GM18511 (cell line): ENCODE data around the gene PRKAR1A.

ENCODE experiments used
- ATAC-seq: cut with Tn5 transposase; IDR thresholded peaks from one replicate; pipeline ENCODE4 v1.9.1; 2021; ENCODE audit warnings: mild to moderate bottlenecking, moderate library complexity; ENCODE audit not compliant: unreplicated experiment

PRKAR1A gene

GRCh38 chr17:68541816-68542215 is 29.6 kb downstream of the PRKAR1A start:
- no peak for ATAC-seq

GRCh38 chr17:68542698-68543463 is 30.7 kb downstream of the PRKAR1A start:
- ATAC-seq, result no peak

GRCh38 chr17:68544111-68544915 is 32.1 kb downstream of the PRKAR1A start:
- ATAC-seq, result no peak

GRCh38 chr17:68556551-68556950 is 44.3 kb downstream of the PRKAR1A start:
- no peak for ATAC-seq

- no peak for ATAC-seq
Measured at GRCh38 chr17:68559316-68559715, 47.1 kb downstream of the PRKAR1A start.

GRCh38 chr17:68560966-68561720 is 48.9 kb downstream of the PRKAR1A start:
- no peak for ATAC-seq

GRCh38 chr17:68562736-68563135 is 50.5 kb downstream of the PRKAR1A start:
- no peak for ATAC-seq

GRCh38 chr17:68564415-68565111 is 52.3 kb downstream of the PRKAR1A start:
- ATAC-seq, result no peak

- no peak for ATAC-seq
Measured at GRCh38 chr17:68565661-68566441, 53.6 kb downstream of the PRKAR1A start.

- ATAC-seq, result no peak
Measured at GRCh38 chr17:68566442-68566738, 54.2 kb downstream of the PRKAR1A start.

GRCh38 chr17:68567035-68567434 is 54.8 kb downstream of the PRKAR1A start:
- no peak for ATAC-seq

- no peak for ATAC-seq
Measured at GRCh38 chr17:68567581-68567980, 55.4 kb downstream of the PRKAR1A start.

GRCh38 chr17:68568581-68568980 is 56.4 kb downstream of the PRKAR1A start:
- ATAC-seq, result no peak

- ATAC-seq, result no peak
Measured at GRCh38 chr17:68569346-68569745, 57.1 kb downstream of the PRKAR1A start.

- ATAC-seq, result no peak
Measured at GRCh38 chr17:68570526-68570925, 58.3 kb downstream of the PRKAR1A start.

GRCh38 chr17:68572138-68572842 is 60.1 kb downstream of the PRKAR1A start:
- no peak for ATAC-seq

GRCh38 chr17:68573338-68573737 is 61.1 kb downstream of the PRKAR1A start:
- no peak for ATAC-seq

GRCh38 chr17:68576137-68576536 is 63.9 kb downstream of the PRKAR1A start:
- ATAC-seq, result no peak

GRCh38 chr17:68576811-68577496 is 64.7 kb downstream of the PRKAR1A start:
- no peak for ATAC-seq
